Astrocyte of the hippocampus (primary cell): Measurements from ENCODE around the gene HACD2.
"Not testable (repeated sequence)": the region's sequence is repeated elsewhere in the genome, so short reads cannot be mapped to it uniquely, and the experiment has no call there.

Experiments
- DNase-seq: peaks from one replicate; pipeline ENCODE4 v3.0.0; 2011; ENCODE audit warnings: low read depth, low spot score

HACD2 gene

GRCh38 chr3:123584988-123585937, at the start of gene HACD2:
HACD2 (minus strand) TSS chr3:123585053; CDS start chr3:123585027, 26 bp downstream.
- DNase-seq = peak; percentile 99

GRCh38 chr3:123634149-123635051, 49.5 kb upstream of the HACD2 start:
- no peak for DNase-seq

- DNase-seq = no peak
Measured at GRCh38 chr3:123633530-123633929, 48.7 kb upstream of the HACD2 start.

DNA sequence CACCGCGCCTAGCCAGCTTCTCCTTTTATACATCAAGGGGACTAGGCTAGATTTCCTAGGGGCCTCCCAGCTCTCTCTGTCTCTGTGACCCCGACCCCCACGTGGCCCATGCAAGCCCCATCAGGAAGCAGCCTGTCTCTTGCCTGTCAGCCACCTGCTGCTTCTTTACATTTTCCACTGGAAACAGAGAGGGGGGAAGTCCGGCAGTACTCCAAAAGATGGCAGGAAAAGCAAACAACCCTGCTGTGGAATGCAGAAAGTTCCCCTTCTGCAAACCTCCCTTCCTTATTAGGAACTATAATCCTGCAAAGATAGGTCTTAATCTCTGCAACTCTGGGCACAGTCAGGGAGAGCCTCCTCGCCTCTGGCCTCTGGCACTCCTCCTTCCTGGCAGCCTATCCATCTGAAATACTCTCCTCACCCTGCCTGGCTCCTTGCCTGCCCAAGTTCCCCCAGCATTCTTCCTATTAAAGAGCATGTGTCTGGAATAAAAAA, 47.4 kb upstream of the HACD2 start:
- peak; percentile 87 for DNase-seq

DNA sequence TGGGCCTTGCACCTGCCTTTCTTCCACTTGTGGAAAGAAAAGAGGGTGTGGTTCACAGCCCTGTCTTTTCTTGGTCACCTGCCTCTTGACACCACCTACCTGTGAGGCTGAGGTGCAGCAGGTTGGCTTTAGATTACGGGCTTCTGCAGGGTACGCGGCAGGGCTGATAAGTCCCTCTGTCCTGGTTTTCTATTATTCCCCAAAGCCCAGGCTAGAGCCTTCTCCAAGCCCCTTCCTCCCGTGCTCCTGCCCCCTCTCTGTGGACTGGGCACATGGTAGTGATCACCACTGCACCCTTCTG, 44.8 kb upstream of the HACD2 start:
- no peak for DNase-seq

- DNase-seq = no peak
Measured at GRCh38 chr3:123628996-123629746, 44.3 kb upstream of the HACD2 start.

GRCh38 chr3:123627673-123628670, 43.1 kb upstream of the HACD2 start:
- DNase-seq = no peak

DNA sequence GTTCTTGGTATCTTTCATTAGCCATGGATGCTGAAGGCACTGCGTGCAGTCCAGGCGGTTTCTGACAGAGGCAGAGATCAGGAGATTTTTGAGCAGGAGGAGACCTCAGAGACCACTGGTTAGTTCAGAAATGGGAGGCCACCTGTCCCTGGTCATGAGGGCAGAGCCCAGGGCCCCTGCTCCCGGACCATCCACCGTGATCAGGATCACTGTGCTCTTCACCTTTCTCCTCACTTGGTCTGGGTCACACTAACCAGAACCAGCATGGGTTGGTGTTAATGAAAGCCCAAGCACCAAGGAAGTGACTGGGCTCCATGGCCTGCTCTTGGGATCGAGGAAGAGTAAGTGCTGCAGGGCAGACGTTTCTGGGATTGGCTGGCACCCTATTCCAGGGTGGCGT, 42.0 kb upstream of the HACD2 start:
- DNase-seq = no peak

- no peak for DNase-seq
Measured at GRCh38 chr3:123624302-123624701, 39.4 kb upstream of the HACD2 start.

GRCh38 chr3:123623346-123623880, 38.6 kb upstream of the HACD2 start:
- DNase-seq = no peak

DNA sequence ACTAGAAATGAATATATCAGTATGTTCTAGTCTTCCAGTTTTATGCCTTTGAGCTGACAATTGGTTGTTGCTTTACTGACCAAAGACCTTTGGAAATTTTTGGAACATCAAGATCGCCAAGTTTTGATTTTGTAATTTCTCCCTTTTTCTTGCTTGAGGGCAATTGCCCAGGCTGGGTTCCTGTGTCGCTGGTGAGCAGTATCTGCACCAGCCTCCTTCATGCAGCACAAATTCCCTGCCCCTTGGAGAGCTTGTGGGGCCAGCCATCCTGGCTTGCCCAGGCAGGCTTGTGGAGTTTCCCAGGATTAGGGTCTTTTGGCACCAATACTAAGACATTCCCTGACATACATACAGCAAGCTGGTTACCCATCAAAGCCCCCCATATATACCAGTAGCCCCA, 37.9 kb upstream of the HACD2 start:
- DNase-seq = no peak

DNA sequence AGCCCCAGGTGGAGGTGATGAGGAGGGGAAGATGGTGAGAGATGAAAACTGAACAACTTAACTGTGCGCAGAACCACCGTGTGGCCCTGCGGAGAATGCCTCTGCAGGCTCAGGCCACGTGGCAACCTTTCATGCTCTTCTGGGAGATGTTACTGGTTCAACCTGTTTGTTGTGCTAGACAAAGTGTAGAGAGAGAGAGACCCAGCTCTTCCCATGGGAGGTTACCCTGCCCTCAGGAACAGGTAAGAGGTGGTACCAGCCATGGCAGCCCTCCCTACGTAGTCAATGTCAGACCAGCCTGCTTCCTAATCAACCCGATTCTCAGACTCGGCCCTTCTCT, 37.0 kb upstream of the HACD2 start:
- no peak for DNase-seq

GRCh38 chr3:123621186-123621849, 36.5 kb upstream of the HACD2 start:
- DNase-seq = no peak

DNA sequence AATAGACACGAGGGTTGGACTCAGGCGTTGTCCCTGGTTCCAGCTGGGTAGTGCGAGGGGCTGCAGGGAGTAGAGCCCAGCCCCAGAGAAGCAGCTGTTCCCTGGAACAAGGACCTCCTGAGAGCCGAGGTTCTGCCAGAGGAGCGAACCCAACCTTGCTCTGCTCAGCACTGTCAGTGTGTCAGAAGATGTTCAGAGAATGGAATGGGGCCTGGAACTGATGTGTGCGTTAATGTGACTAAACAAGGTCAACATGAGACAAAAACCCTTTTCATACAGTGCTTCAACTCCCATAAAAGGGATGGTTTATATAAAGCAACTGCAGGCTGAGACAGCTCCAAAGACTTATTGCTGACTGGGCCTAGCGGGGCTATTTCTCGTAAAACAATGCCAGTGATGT, 35.5 kb upstream of the HACD2 start:
- DNase-seq = no peak

DNA sequence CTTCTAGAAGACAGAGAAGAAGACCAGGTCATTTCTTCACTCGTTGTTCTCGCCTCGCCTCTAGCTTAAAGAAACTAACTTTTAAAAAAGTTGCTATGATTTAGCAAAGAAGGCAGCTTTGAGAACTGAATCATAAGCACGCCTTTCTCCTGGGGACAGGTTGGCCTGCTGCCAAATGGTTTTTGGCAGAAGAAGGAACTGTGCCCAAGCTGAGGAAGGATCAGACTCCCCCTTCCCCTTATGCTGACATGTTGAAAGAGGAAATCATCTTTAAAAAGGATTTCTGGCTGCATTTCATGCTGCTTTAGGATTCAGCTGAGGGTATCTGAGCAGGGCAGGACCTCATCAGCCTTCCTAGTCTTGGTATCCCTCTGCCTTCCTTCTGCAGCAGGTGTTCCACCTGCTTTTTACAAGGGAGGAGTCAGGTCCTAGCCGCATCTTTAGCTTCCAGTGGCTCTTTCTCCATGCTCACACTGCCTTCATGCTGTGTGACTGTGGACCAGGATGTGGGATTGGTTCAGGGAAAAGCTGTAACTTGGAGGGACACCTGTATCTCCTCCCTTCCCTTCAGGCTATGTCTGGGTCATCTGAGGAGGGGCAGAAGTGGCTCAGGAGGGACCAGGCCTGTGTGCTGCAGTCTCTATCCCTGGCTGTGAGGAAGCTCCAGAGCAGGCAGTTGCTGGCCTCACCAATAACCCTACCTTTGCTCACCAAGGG, 34.1 kb upstream of the HACD2 start:
- peak; percentile 88 for DNase-seq

DNA sequence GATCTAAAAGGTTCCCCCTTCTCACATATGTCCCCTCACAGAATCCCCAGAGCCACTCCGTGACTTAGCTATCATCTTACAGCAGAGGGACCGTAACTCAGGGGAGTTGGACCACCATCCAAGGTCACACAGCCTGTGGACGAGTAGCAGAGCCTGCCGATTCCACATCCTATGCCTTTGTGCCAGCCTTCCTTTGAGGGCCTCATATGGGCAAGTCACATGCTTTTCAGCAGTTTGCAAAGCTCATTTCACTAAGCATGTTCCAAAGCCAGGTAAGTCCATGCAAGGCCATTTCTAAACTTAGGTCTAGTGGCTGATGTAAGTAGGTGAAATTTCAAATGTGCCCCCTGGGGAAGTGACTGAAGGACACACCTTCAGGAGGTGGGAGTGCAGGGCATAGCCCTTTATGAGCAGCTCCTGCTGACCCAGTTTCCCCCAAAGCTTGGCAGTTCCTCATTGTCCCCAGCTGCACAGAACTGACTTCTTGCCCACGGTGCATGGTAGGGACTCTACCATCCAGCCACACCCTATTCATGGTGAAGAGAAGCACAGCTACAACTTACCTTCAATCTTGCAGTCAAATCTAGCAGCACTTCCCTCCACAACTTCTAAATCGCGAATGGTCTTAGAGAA, 33.3 kb upstream of the HACD2 start:
- DNase-seq = no peak

GRCh38 chr3:123616593-123616992, 31.7 kb upstream of the HACD2 start:
- DNase-seq = no peak

DNA sequence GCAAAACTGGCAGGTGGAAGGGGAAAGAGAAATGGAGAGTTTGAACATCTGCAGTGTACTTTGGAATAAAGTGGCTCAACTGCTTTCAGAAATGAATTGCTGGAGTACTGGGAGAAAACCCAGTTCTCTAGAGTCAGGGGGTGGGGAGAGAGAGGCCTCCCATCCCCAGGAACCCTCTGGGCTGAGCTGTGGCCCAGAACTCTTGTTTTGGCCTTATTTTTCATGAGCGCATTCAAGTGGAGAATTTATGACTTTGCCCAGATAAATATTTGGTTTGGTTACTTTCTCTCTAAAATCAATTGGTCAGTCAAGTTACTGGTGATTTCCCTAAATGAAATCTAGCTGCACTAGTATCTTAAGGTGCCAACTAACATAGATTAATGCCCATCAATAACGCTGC, 28.7 kb upstream of the HACD2 start:
- no peak for DNase-seq

GRCh38 chr3:123611674-123612073, 26.8 kb upstream of the HACD2 start:
- DNase-seq = not testable (repeated sequence)
